Hepatocyte (in vitro differentiated cells): ENCODE measurements around the gene CTNNA3. TPM values are rescaled to one million over a fixed set of nuclear protein-coding genes. Genes with fewer than 3 reads are reported as not detected.

Experiments used
- DNase-seq: peaks from one replicate; pipeline ENCODE4 v3.0.0-alpha.2; 2016; ENCODE audit warnings: low spot score
- H2AFZ ChIP-seq: fragments of 200-600 bp; sonication (generic); 2 replicates; pipeline ENCODE4 v1.6.0; 2016; ENCODE audit warnings: antibody characterized with exemption, mild to moderate bottlenecking
- H3K27ac ChIP-seq: fragments of 200-600 bp; sonication (generic); 2 replicates; pipeline ENCODE4 v1.5.1; 2016; ENCODE audit warnings: mild to moderate bottlenecking
- H3K27me3 ChIP-seq: fragments of 200-600 bp; sonication (generic); 2 replicates; pipeline ENCODE4 v1.6.1; 2016
- H3K36me3 ChIP-seq: fragments of 200-600 bp; sonication (generic); replicated peaks from 2 replicates; pipeline ENCODE4 v1.5.1; 2016; ENCODE audit warnings: low read depth; ENCODE audit not compliant: insufficient read depth
- H3K4me1 ChIP-seq: fragments of 200-600 bp; sonication (generic); 2 replicates; pipeline ENCODE4 v1.5.1; 2016; ENCODE audit warnings: mild to moderate bottlenecking, moderate library complexity; ENCODE audit not compliant: insufficient read depth
- H3K4me2 ChIP-seq: fragments of 200-600 bp; sonication (generic); 2 replicates; pipeline ENCODE4 v1.6.0; 2016
- H3K4me3 ChIP-seq: fragments of 200-600 bp; sonication (generic); 2 replicates; pipeline ENCODE4 v1.5.1; 2016; ENCODE audit warnings: mild to moderate bottlenecking
- H3K79me2 ChIP-seq: fragments of 200-600 bp; sonication (generic); 2 replicates; pipeline ENCODE4 v1.6.0; 2017; ENCODE audit warnings: mild to moderate bottlenecking
- H3K9me2 ChIP-seq: fragments of 200-600 bp; sonication (generic); replicated peaks from 2 replicates; pipeline ENCODE4 v1.6.0; 2017; ENCODE audit warnings: mild to moderate bottlenecking; ENCODE audit not compliant: insufficient read depth
- H3K9me3 ChIP-seq: fragments of 200-600 bp; sonication (generic); 2 replicates; pipeline ENCODE4 v1.5.1; 2016; ENCODE audit warnings: low read depth, mild to moderate bottlenecking
- H4K20me1 ChIP-seq: fragments of 200-600 bp; sonication (generic); 2 replicates; pipeline ENCODE4 v1.6.0; 2016; ENCODE audit warnings: mild to moderate bottlenecking; ENCODE audit not compliant: insufficient read depth, poor library complexity, severe bottlenecking
- EZH2 ChIP-seq: fragments of 200-600 bp; sonication (generic); IDR thresholded peaks from 2 replicates; pipeline ENCODE4 v1.6.1; 2016; ENCODE audit warnings: antibody characterized with exemption, mild to moderate bottlenecking, borderline replicate concordance
- EZH2phosphoT487 ChIP-seq: fragments of 200-600 bp; sonication (generic); IDR thresholded peaks from one replicate; pipeline ENCODE4 v1.6.1; 2018; ENCODE audit warnings: antibody characterized with exemption, mild to moderate bottlenecking, low read depth, moderate library complexity; ENCODE audit not compliant: unreplicated experiment, severe bottlenecking
- WGBS: methylation state at CpG from one replicate; pipeline ENCODE4 v1.1.6; 2016; ENCODE audit warnings: low lambda C conversion rate; ENCODE audit errors: missing lambda C conversion rate; 5-methylcytosine and 5-hydroxymethylcytosine counted together
- polyA plus RNA-seq: library from polyadenylated mRNA; unstranded; fragments of >200 nt; fragmentation: Nextera tagmentation; extraction: Ambion mirVana; gene quantifications from 2 replicates; pipeline ENCODE4 v1.2.1, GENCODE V29; 2016
- total RNA-seq: library from RNA; depleted of rRNA; stranded (reverse); fragments of >200 nt; gene quantifications from 2 replicates; pipeline ENCODE4 v1.2.3, GENCODE V29; 2014
- TF ChIP-seq, protein P1 (sequence below): fragments of 200-600 bp; sonication (generic); IDR thresholded peaks from 2 replicates; pipeline ENCODE4 v1.5.1; 2016; ENCODE audit warnings: antibody characterized with exemption, mild to moderate bottlenecking; ENCODE audit not compliant: poor library complexity

The CTNNA3 gene
- total and polyA plus RNA-seq, 2 experiments from 2014 or later = 12.9 to 25.9 TPM

DNA sequence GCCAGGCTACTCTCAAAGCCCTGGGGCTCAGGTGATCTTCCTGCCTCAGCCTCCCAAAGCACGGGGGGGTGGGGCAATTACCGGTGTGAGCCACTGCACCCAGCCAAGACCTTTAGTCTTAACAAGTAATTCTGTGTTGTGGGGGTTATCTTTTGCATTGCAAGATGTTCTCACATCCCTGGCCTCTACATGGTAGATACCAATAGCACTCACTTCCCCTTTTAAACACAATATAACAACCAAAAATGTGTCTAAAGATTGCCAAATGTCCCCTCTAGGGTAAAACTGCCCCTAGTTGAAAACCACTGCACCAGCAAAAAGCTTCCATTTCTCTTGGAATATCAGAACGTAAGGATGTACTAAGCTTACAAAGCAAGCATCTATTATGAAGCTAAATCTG lies 225.0 kb downstream of the CTNNA3 start:
- H3K79me2 ChIP-seq = no peaks in the 10 kb centered on the region
- H3K4me3 ChIP-seq = no peak overlapping the region
- no peak for DNase-seq
- H3K9me3 ChIP-seq = no peaks in the 10 kb centered on the region
- H2AFZ ChIP-seq = no peak overlapping the region
- H3K36me3 ChIP-seq = no peaks in the 10 kb centered on the region
- WGBS = 88% methylated on average over 3 of the region's 3 CpGs
- H4K20me1 ChIP-seq = no peaks in the 10 kb centered on the region
- H3K4me2 ChIP-seq = no peak overlapping the region
- H3K4me1 ChIP-seq = no peaks in the 10 kb centered on the region
- TF ChIP-seq EZH2 (no peak), EZH2phosphoT487 (no peak)
- TF ChIP-seq, protein P1, sequence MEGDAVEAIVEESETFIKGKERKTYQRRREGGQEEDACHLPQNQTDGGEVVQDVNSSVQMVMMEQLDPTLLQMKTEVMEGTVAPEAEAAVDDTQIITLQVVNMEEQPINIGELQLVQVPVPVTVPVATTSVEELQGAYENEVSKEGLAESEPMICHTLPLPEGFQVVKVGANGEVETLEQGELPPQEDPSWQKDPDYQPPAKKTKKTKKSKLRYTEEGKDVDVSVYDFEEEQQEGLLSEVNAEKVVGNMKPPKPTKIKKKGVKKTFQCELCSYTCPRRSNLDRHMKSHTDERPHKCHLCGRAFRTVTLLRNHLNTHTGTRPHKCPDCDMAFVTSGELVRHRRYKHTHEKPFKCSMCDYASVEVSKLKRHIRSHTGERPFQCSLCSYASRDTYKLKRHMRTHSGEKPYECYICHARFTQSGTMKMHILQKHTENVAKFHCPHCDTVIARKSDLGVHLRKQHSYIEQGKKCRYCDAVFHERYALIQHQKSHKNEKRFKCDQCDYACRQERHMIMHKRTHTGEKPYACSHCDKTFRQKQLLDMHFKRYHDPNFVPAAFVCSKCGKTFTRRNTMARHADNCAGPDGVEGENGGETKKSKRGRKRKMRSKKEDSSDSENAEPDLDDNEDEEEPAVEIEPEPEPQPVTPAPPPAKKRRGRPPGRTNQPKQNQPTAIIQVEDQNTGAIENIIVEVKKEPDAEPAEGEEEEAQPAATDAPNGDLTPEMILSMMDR = no peak
- no peaks in the 10 kb centered on the region for H3K27me3 ChIP-seq
- H3K9me2 ChIP-seq = no peaks in the 10 kb centered on the region
- H3K27ac ChIP-seq = no peak overlapping the region

GRCh38 chr10:67464278-67464677 lies 231.7 kb downstream of the CTNNA3 start:
- TF ChIP-seq EZH2 = no peak
- TF ChIP-seq EZH2phosphoT487 = no peak
- TF ChIP-seq, protein P1 = no peak
- WGBS = 70% methylated on average over 3 of the region's 3 CpGs
- Histone ChIP-seq H3K79me2 (no peaks in the 10 kb centered on the region), H3K9me3 (no peaks in the 10 kb centered on the region), H3K27ac (no peak overlapping the region), H4K20me1 (no peaks in the 10 kb centered on the region), H3K4me2 (no peak overlapping the region), H3K4me3 (no peak overlapping the region), H3K27me3 (no peaks in the 10 kb centered on the region), H2AFZ (no peak overlapping the region), H3K36me3 (no peaks in the 10 kb centered on the region), H3K4me1 (peaks cover 11% of the 10 kb centered on the region), H3K9me2 (no peaks in the 10 kb centered on the region)
- DNase-seq = no peak

- Histone ChIP-seq H3K27ac (no peak overlapping the region), H3K4me2 (no peak overlapping the region), H3K79me2 (no peaks in the 10 kb centered on the region), H2AFZ (no peak overlapping the region), H3K36me3 (no peaks in the 10 kb centered on the region), H3K9me3 (no peaks in the 10 kb centered on the region), H3K27me3 (no peaks in the 10 kb centered on the region), H4K20me1 (no peaks in the 10 kb centered on the region), H3K9me2 (no peaks in the 10 kb centered on the region), H3K4me3 (no peak overlapping the region), H3K4me1 (no peaks in the 10 kb centered on the region)
- TF ChIP-seq, protein P1 = no peak
- no peak for TF ChIP-seq EZH2
- TF ChIP-seq EZH2phosphoT487 = no peak
- 79% methylated on average over 1 of the region's 1 CpG for WGBS
- DNase-seq = no peak
Observed at GRCh38 chr10:67452892-67453291, 243.1 kb downstream of the CTNNA3 start.
